Measurements from ENCODE around the gene WNT9A. TPM values are rescaled to one million over a fixed set of nuclear protein-coding genes. Genes with fewer than 3 reads are reported as not detected.

Gene WNT9A
- total and polyA plus RNA-seq, 2 experiments from 2014 or later, result 1.4 TPM; not detected in 1

GRCh38 chr1:227894831-227895451 lies 52.8 kb downstream of the WNT9A start:
- no peak overlapping the region for H3K4me3 ChIP-seq
- no peak for DNase-seq (ENCODE audit: low read depth in 1 of 2, low spot score in 1 of 2)
- no peak overlapping the region for H3K27ac ChIP-seq
- H3K27me3 ChIP-seq, result no peaks in the 10 kb centered on the region
- no peaks in the 10 kb centered on the region for H3K9me3 ChIP-seq (ENCODE audit: low read depth)
- H3K4me1 ChIP-seq (ENCODE audit: low read depth), result peaks cover 8% of the 10 kb centered on the region
- no peaks in the 10 kb centered on the region for H3K36me3 ChIP-seq
- no peak for TF ChIP-seq CTCF (IDR thresholded peaks at IDR 0.05; ENCODE audit: low read depth, low read length)

- no peak overlapping the region for H3K4me3 ChIP-seq
- H3K27ac ChIP-seq, result no peak overlapping the region
- no peaks in the 10 kb centered on the region for H3K27me3 ChIP-seq
- H3K4me1 ChIP-seq (ENCODE audit: low read depth), result peaks cover 8% of the 10 kb centered on the region
- no peak for TF ChIP-seq CTCF (IDR thresholded peaks at IDR 0.05; ENCODE audit: low read depth, low read length)
- H3K36me3 ChIP-seq, result no peaks in the 10 kb centered on the region
- H3K9me3 ChIP-seq (ENCODE audit: low read depth), result no peaks in the 10 kb centered on the region
- no peak for DNase-seq (ENCODE audit: low read depth in 1 of 2, low spot score in 1 of 2)
Observed at GRCh38 chr1:227893949-227894721, 53.6 kb downstream of the WNT9A start.

- no peaks in the 10 kb centered on the region for H3K27me3 ChIP-seq
- H3K36me3 ChIP-seq, result no peaks in the 10 kb centered on the region
- H3K9me3 ChIP-seq (ENCODE audit: low read depth), result no peaks in the 10 kb centered on the region
- no peak for DNase-seq (ENCODE audit: low read depth in 1 of 2, low spot score in 1 of 2)
- no peak overlapping the region for H3K4me3 ChIP-seq
- H3K27ac ChIP-seq, result no peak overlapping the region
- no peak for TF ChIP-seq CTCF (IDR thresholded peaks at IDR 0.05; ENCODE audit: low read depth, low read length)
- peaks cover 8% of the 10 kb centered on the region for H3K4me1 ChIP-seq (ENCODE audit: low read depth)
Observed at GRCh38 chr1:227893300-227893948, 54.3 kb downstream of the WNT9A start.

- TF ChIP-seq CTCF (IDR thresholded peaks at IDR 0.05; ENCODE audit: low read depth, low read length), result no peak
- H3K27ac ChIP-seq, result no peak overlapping the region
- no peaks in the 10 kb centered on the region for H3K27me3 ChIP-seq
- no peaks in the 10 kb centered on the region for H3K36me3 ChIP-seq
- H3K4me3 ChIP-seq, result no peak overlapping the region
- peaks cover 8% of the 10 kb centered on the region for H3K4me1 ChIP-seq (ENCODE audit: low read depth)
- H3K9me3 ChIP-seq (ENCODE audit: low read depth), result no peaks in the 10 kb centered on the region
- peak in 1 of 2 donors; percentile 50 for DNase-seq (ENCODE audit: low read depth in 1 of 2, low spot score in 1 of 2)
Observed at GRCh38 chr1:227892489-227893299, 55.0 kb downstream of the WNT9A start.

GRCh38 chr1:227891955-227892488 lies 55.7 kb downstream of the WNT9A start:
- H3K27me3 ChIP-seq, result no peaks in the 10 kb centered on the region
- H3K4me1 ChIP-seq (ENCODE audit: low read depth), result peaks cover 8% of the 10 kb centered on the region
- no peak for TF ChIP-seq CTCF (IDR thresholded peaks at IDR 0.05; ENCODE audit: low read depth, low read length)
- no peak overlapping the region for H3K27ac ChIP-seq
- no peaks in the 10 kb centered on the region for H3K36me3 ChIP-seq
- H3K4me3 ChIP-seq, result no peak overlapping the region
- DNase-seq (ENCODE audit: low read depth in 1 of 2, low spot score in 1 of 2), result no peak
- no peaks in the 10 kb centered on the region for H3K9me3 ChIP-seq (ENCODE audit: low read depth)

Data from cardiac muscle cell (in vitro differentiated cells and primary cell).